ELR (cell line): ENCODE data around the gene RAPGEF2.
A peak's percentile ranks its signal among the peaks of the same experiment; 100 is the strongest.
"Not testable (repeated sequence)": the region's sequence is repeated elsewhere in the genome, so short reads cannot be mapped to it uniquely, and the experiment has no call there.

Source experiments
- DNase-seq: peaks from one replicate; pipeline ENCODE4 v3.0.0-alpha.2; 2015; ENCODE audit warnings: low read depth

Gene RAPGEF2

DNA sequence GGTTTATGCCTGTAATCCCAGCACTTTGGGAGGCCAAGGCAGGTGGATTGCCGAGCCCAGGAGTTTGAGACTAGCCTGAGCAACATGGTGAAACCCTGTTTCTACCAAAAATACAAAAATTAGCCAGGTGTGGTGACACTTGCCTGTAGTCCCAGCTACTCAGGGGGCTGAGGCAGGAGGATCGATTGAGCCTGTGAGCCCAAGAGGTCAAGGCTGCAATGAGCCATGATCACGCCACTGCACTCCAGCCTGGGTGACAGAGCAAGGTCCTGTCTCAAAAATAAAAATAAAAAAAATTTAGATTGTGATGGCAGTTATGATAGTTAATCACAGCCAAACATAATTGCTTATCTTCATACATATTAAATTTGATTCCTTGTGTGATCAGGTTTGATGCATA, 58.6 kb downstream of the RAPGEF2 start:
- DNase-seq = not testable (repeated sequence)

- DNase-seq = no peak
Observed at GRCh38 chr4:159162576-159162975, 59.7 kb downstream of the RAPGEF2 start.

DNA sequence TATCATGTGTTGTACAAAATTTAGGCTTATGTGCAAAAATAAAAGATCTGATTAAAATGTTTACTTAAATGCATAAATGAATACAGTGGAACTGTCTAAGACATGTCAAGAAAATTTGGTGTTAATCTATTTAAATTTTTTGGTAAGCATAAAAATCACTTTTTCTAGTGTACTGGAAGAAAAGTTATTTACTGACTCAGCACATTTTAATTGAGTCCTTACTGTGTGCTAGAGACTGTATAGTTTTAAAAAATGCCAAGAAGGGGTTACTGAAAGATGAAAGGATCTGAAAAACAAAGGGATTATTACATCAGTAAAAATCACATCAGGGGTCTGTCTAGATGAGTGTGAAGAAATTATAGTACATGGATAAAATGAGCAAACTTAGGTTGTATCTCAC, 60.6 kb downstream of the RAPGEF2 start:
- DNase-seq = no peak

DNA sequence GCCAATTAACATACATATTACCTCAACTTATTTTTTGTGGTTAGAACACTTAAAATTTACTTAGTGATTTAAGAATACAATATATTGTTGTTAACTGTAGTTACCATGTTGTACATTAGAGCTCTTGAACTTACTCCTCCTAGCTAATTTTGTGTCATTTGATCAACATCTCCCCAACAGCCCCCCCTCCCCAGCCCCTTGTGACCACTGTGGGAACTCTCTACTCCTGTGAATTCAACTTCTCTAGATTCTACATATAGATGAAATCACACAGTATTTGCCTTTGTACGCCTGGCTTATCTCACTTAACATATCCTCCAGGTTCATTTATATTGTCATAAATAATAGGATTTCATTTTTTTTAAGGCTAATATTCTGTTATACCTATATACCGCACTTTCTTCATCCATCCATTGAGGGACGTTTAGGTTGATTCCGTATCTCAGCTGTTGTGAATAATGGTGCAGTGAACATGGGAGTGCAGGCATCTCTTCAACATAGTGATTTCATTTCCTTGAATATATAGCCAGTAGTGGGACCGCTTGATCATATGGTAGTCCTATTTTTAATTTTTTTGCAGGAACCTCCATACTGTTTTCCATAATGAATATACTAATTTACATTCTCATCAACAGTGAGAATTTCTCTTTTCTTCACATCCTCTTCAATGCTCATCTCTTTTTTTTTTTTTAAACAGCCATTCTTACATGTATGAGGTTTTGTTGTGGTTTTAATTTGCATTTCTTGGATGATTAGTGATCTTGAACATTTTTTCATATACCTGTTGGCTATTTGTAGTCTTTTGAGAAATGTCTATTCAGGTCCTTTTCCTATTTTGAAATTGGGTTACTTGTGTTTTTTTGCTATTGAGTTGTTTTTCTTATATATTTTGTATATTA, 66.8 kb downstream of the RAPGEF2 start:
- DNase-seq = no peak

DNA sequence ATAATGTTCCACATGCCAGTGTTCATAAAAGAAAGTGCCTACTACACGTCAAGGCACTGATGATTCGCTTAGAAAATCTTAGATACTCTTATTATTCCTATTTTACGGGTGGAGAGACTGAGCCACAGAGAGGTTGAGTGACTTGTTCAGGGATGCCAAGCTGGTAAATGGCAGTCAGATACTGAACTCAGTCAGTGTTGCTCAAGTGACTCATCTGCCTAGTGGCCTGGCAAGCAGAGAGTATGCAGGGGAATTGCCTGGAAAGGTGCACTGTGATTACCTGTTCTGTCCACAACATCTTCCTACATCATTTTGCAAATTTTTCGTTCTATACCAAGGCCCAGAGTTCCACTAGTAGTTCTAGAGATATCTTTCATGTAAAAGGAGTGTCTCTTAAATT, 68.4 kb downstream of the RAPGEF2 start:
- peak; percentile 11 for DNase-seq

DNA sequence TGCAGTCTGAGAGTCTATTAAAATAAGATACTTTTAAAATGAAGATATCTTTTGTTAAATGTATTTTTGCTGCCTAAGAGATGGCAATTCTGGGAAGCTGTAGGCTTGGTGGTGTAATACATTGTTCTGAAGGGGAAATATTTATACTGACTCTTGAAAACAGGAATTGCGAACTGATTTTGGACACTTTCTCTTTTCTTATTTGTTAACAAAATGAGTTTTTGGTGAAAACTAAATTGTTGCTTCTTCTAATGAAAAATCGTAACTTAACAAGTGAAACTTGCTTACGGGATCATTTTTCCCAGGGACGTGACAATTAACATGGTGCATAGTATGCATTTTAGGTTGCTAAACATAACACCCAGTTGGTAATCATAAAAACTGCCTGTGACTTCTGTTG, 71.0 kb downstream of the RAPGEF2 start:
- no peak for DNase-seq

DNA sequence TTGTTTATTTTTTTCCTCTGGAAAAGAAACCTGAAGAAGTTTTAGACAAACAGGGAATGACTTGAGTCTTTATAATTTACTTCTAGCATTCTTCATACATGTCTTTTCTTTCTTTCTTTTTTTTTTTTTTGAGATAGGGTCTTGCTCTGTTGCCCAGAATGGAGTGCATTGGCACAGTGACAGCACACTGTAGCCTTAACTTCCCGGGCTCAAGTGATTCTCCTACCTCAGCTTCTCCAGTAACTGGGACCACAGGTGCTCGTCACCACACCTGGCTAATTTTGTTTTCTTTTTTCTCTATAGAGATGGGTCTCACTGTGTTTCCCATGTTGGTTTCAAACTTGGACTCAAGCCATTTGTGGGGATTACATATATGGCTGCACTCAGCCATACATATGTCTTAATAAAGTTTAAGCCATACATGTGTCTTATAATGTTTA, 71.8 kb downstream of the RAPGEF2 start:
- DNase-seq = no peak

DNA sequence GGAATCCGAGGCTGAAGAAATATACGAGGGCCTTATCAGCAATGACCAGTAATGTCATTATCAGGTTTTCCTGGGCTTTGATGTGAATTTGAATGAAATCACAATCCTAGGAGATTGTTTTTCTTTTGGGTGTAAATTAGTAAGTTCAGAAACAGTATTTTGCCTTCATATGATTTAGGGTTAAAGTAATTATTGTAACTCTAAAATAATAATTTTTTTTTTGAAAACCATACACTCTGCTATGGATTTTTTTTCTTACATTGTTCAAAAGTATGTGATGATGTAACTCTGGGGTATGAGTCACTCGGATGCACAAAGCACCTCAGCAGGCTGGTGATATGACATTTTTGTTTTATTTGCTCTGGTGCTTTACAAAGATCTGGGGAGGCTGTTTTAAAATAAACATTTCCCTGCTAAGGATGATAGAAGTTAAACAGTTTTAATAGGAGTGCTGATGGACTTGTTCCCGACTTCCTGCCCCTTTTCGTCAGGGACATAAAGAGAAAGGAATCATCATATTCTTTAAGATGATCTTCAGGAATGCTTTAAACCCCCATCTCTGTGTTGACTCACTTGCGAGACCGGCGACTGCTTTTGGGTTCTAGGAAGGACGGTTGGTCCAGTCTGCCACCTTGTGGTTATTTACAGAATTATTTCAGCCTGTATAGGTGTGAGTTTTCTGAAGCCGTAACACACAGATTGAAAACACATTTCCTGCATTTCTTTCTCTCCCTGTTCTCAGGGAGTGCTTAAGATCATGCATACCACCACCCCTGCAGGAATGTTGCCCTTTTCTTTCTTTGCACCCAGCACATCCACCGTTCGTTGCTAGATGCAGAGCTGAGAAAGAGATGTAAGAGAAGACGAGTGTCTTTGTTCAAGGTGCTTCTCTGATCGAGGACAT, 72.5 kb downstream of the RAPGEF2 start:
- peak; percentile 89 for DNase-seq

GRCh38 chr4:159175989-159176375, 73.1 kb downstream of the RAPGEF2 start:
- DNase-seq = peak; percentile 2

- DNase-seq = no peak
Observed at GRCh38 chr4:159177265-159178150, 74.6 kb downstream of the RAPGEF2 start.

DNA sequence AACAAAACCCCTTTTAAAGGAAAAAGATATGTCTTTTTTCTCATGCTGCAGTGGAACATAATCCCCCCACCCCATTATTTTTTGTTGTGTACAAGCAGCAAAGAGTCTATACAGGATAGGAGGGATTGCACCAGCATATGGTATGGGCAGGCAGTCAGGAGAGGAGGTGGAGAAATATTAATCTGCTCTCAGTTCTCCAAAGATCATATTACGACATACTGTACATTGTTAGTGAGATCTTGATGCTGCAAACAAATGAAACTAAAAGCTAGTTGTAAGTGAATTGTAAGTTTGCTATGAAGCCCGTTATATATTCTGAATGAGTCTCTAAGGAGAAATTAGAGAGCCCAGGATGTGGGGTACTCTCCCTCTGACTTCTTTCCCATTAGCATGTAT, 75.3 kb downstream of the RAPGEF2 start:
- DNase-seq = no peak

DNA sequence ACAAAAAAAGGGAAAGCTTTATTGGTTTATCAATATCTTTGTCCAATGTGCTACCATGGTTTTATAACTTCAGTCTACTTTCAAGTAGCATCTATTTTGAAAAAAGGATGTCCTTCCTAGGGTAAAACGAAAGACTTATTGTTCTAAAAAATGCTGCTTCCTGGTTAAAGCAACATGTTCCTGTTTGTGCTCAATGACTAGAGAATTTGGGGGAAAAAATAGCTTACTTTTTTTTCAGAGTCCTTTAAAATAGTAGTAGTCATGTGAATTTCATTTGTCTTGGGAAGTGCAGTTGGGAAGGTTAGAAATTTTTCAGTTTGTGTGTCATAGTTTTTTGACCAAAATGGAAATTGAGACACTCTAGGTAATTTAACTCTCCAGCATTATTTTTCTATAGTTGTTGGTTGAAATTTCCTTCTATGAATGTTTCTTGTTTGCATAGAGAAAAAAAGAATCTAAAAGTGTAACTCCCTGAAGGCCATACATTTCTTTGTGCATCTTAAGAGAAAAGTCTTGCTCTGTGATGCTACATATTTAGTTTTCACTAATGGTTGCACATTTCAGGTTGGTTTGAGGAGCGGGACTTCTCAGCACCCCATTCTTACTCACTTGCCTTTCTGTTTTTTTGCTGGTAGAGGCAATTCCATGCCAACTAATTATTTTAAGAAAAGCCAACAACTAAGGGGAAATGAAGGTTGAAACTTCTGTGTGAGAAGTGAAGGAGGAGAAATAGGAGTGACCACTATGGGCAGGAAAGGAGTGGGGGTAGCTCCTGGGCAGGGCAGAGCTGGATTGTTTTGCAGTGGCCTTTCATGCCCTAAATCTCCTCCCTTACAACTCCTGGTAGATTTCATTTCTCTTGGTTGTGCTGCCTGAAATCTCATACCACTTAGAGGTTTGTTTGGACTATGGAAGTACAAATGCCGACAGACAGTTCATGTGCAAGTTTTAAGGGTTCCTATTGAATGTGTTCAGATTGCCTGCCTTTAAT, 76.4 kb downstream of the RAPGEF2 start:
- DNase-seq = no peak

DNA sequence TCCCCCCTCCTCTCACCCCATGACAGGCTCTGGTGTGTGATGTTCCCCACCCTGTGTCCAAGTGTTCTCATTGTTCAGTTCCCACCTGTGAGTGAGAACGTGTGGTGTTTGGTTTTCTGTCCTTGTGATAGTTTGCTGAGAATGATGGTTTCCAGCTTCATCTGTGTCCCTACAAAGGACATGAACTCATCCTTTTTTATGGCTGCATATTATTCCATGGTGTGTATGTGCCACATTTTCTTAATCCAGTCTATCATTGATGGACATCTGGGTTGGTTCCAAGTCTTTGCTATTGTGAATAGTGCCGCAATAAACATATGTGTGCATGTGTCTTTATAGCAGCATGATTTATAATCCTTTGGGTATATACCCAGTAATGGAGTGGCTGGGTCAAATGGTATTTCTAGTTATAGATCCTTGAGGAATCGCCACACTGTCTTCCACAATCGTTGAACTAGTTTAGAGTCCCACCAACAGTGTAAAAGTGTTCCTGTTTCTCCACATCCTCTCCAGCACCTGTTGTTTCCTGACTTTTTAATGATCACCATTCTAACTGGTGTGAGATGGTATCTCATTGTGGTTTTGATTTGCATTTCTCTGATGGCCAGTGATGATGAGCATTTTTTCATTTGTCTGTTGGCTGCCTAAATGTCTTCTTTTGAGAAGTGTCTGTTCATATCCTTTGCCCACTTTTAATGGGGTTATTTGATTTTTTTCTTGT, 81.2 kb downstream of the RAPGEF2 start:
- DNase-seq = not testable (repeated sequence)

GRCh38 chr4:159185591-159186023, 82.7 kb downstream of the RAPGEF2 start:
- DNase-seq = no peak

- DNase-seq = no peak
Observed at GRCh38 chr4:159188646-159189045, 85.8 kb downstream of the RAPGEF2 start.

DNA sequence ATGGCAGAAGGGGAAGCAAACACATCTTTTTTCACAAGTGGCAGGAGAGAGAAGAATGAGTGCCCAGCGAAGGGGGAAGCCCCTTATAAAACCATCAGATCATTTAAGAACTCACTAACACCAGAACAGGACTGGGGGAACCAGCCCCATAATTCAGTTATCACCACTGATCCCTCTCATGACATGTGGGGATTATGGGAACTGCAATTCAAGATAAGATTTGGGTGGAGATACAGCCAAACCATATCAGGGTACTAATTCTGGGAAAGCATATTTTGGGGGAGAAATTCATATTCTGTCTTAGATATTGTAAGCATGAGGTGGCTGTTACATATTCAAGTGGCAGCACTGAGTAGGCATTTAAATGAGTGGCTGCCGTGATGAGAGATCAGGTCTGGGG, 87.8 kb downstream of the RAPGEF2 start:
- no peak for DNase-seq

DNA sequence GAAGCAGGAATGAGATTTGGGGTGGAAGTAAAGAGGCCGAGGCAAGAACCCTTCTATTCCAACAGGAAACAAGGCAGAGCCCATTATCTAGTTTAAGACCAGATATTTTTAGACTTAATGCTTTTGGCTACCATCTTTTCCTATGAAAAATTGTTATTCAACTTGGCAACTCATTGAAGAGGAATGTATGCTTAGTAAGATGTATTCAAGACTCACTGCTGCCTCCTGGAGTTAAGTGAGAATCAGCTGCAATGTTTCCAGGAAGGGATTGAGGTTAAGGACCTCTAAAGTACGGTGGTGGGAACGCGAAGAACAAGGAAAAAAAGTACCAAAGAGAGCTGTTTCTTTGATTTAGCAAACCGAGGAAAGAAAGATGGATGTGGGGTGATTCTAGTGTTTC, 89.1 kb downstream of the RAPGEF2 start:
- peak; percentile 83 for DNase-seq

GRCh38 chr4:159193046-159193620, 90.3 kb downstream of the RAPGEF2 start:
- no peak for DNase-seq

- DNase-seq = no peak
Observed at GRCh38 chr4:159195361-159195769, 92.5 kb downstream of the RAPGEF2 start.
